ENCODE results near the gene CYP2J2.
"Not testable (repeated sequence)": the region's sequence is repeated elsewhere in the genome, so short reads cannot be mapped to it uniquely, and the experiment has no call there.

The CYP2J2 gene

DNA sequence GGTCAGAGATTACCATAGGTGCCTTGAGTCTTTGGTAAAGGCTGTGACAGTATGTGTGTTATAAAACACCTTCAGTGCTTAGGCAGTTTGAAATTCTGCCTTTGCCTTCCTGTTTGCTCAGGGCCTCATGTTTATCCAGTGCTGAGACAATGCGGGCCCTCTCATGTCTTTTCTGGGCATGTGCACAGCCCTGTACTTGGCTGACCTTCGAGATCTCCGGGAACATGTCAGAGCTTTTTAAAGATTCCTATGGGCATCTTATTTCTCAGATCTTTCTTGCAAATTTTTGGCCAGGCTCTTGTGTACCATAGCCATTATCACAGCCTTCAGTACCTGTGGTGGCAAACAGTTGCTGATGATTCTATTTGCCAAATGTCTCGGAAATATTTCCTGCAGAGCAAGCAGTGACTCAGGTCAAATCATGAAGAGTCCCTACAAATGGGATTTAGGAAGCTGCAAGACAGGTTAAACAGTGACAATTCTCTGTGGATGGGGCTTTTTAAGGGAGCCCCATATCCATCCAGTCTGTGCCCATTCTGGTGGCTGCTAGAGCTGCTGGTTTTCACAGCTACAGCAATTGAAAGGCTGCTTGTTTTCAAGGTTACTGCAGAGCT lies 69.7 kb downstream of the CYP2J2 start:
- DNase-seq (ENCODE audit: low read depth) = no peak
- TF ChIP-seq, protein P1, sequence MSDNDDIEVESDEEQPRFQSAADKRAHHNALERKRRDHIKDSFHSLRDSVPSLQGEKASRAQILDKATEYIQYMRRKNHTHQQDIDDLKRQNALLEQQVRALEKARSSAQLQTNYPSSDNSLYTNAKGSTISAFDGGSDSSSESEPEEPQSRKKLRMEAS (IDR thresholded peaks at IDR 0.05; ENCODE audit: low read depth, low read length) = no peak
- TF ChIP-seq, protein P2, sequence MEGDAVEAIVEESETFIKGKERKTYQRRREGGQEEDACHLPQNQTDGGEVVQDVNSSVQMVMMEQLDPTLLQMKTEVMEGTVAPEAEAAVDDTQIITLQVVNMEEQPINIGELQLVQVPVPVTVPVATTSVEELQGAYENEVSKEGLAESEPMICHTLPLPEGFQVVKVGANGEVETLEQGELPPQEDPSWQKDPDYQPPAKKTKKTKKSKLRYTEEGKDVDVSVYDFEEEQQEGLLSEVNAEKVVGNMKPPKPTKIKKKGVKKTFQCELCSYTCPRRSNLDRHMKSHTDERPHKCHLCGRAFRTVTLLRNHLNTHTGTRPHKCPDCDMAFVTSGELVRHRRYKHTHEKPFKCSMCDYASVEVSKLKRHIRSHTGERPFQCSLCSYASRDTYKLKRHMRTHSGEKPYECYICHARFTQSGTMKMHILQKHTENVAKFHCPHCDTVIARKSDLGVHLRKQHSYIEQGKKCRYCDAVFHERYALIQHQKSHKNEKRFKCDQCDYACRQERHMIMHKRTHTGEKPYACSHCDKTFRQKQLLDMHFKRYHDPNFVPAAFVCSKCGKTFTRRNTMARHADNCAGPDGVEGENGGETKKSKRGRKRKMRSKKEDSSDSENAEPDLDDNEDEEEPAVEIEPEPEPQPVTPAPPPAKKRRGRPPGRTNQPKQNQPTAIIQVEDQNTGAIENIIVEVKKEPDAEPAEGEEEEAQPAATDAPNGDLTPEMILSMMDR (IDR thresholded peaks at IDR 0.05; ENCODE audit: low read depth, low read length) = no peak
- no peak overlapping the region for H3K4me3 ChIP-seq (ENCODE audit: low read depth, low read length)

DNA sequence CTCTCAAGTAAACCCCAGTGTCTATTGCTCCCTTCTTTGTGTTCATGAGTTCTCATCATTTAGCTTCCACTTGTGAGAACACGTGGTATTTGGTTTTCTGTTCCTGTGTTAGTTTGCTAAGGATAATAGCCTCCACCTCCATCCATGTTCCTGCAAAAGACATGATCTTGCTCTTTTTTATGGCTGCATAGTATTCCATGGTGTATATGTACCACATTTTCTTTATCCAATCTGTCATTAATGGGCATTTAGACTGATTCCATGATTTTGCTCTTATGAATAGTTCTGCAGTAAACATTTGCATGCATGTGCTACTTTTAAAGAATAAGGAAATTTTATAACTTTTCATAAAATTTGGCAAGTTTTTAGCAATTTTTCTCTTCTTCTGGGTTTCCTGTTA lies 71.3 kb downstream of the CYP2J2 start:
- DNase-seq (ENCODE audit: low read depth); H3K4me3 ChIP-seq (ENCODE audit: low read depth, low read length): not testable (repeated sequence)

DNA sequence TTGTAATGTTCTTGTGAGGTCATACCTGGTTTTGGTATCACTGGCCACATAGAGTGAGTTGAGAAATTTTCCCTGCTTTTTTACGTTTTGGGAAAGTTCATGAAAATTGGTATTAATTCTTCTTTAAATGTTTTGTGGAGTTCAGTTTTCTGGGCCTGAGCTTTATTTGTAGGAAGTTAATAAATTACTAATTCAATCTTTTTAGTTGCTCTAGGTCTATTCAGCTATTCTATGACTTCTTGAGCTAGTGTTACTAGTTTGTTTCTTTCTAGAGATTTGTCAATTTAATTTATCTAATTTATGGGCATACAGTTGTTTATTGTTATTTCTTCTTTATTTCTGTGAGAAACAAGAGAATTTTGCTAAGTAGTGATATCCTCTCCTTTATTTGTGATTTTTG lies 74.5 kb downstream of the CYP2J2 start:
- no peak for DNase-seq (ENCODE audit: low read depth)
- no peak overlapping the region for H3K4me3 ChIP-seq (ENCODE audit: low read depth, low read length)
- TF ChIP-seq, protein P1 (IDR thresholded peaks at IDR 0.05; ENCODE audit: low read depth, low read length) = no peak
- TF ChIP-seq POLR2A (IDR thresholded peaks at IDR 0.05; ENCODE audit: extremely low read depth, insufficient read length) (no peak), MYC (IDR thresholded peaks at IDR 0.05; ENCODE audit: low read depth, low read length) (no peak)
- TF ChIP-seq, protein P2 (IDR thresholded peaks at IDR 0.05; ENCODE audit: low read depth, low read length) = no peak

DNA sequence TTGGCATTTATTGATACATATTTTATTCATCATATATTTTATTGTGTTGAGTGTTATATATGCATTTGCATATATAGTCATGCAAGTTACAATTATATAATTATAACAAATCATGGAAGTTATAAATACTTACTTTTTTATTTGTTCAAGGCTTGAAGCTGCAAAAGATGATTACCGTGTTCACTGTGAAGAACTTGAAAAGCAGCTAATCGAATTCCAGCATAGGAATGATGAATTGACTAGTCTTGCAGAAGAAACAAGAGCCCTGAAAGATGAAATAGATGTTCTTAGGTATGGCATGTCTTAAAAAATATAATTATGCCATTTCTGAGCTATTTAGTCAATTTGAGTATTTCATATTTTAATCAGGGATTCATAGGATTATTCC lies 79.7 kb downstream of the CYP2J2 start:
- H3K4me3 ChIP-seq (ENCODE audit: low read depth, low read length) = no peak overlapping the region
- no peak for DNase-seq (ENCODE audit: low read depth)
- no peak for TF ChIP-seq MYC (IDR thresholded peaks at IDR 0.05; ENCODE audit: low read depth, low read length)
- TF ChIP-seq, protein P1 (IDR thresholded peaks at IDR 0.05; ENCODE audit: low read depth, low read length) = no peak
- no peak for TF ChIP-seq POLR2A (IDR thresholded peaks at IDR 0.05; ENCODE audit: extremely low read depth, insufficient read length)
- TF ChIP-seq, protein P2 (IDR thresholded peaks at IDR 0.05; ENCODE audit: low read depth, low read length) = no peak

DNA sequence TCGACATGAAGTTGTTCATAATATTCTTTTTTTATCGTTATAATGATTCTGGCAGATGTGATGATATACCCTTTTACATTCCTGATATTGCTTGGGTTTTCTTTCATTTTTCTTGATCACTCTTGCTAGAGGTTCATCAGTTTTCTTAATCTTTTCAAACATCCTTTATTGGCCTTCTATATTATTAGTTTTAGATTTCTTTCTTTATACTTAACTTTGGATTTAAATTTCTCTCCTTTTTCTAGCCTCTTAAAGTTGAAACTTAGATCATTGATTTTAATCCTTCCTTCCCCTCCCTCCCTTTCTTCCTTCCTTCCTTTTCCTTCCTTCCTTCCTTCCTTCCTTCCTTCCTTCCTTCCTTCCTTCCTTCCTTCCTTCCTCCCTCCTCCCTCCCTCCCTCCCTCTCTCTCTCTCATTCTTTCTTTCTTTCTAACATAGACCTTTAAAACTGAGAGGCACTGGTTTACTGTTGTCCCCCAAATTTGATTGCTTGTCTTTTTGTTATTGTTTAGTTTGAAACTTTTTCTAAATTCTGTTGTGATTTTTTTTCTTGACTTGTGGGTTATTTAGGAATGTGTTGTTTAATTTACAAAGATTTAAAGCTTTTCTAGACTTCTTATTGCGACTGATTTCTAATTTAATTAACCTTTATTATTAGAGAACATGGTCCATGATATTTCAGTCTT lies 80.2 kb downstream of the CYP2J2 start:
- no peak for DNase-seq (ENCODE audit: low read depth)
- no peak overlapping the region for H3K4me3 ChIP-seq (ENCODE audit: low read depth, low read length)
- TF ChIP-seq MYC (IDR thresholded peaks at IDR 0.05; ENCODE audit: low read depth, low read length) = no peak
- TF ChIP-seq, protein P2 (IDR thresholded peaks at IDR 0.05; ENCODE audit: low read depth, low read length) = no peak
- no peak for TF ChIP-seq POLR2A (IDR thresholded peaks at IDR 0.05; ENCODE audit: extremely low read depth, insufficient read length)
- TF ChIP-seq, protein P1 (IDR thresholded peaks at IDR 0.05; ENCODE audit: low read depth, low read length) = no peak

GRCh38 chr1:59845091-59845490 lies 81.5 kb downstream of the CYP2J2 start:
- no peak for DNase-seq (ENCODE audit: low read depth)
- H3K4me3 ChIP-seq (ENCODE audit: low read depth, low read length) = no peak overlapping the region
- no peak for TF ChIP-seq MYC (IDR thresholded peaks at IDR 0.05; ENCODE audit: low read depth, low read length)
- TF ChIP-seq, protein P1 (IDR thresholded peaks at IDR 0.05; ENCODE audit: low read depth, low read length) = no peak
- TF ChIP-seq, protein P2 (IDR thresholded peaks at IDR 0.05; ENCODE audit: low read depth, low read length) = no peak
- TF ChIP-seq POLR2A (IDR thresholded peaks at IDR 0.05; ENCODE audit: extremely low read depth, insufficient read length) = no peak
